GM12878 (cell line): ENCODE results near the gene DPAGT1. TPM values are rescaled to one million over a fixed set of nuclear protein-coding genes. Genes with fewer than 3 reads are reported as not detected.

Experiments used
- ATAC-seq: fragments of 200-7000 bp; cut with Tn5 transposase; 3 replicates; pipeline ENCODE4 v1.9.1; 2020; ENCODE audit warnings: mild to moderate bottlenecking, moderate library complexity
- BruUV-seq: library from RNA; stranded (reverse); fragments of 400-500 nt; replicated peaks from 2 replicates; lab custom pipeline; 2021; lab: Mats Ljungman, UMichigan
- CTCF ChIA-PET: fragments of 300-600 bp; sonication (Branson Sonifier 250); formaldehyde crosslinking; extraction: SDS; loops from one replicate; lab custom pipeline; 2021; ENCODE audit warnings: inconsistent platforms; lab: Yijun Ruan, JAX
- POLR2A ChIA-PET: fragments of 350-600 bp; formaldehyde crosslinking; extraction: SDS; loops from one replicate; lab custom pipeline; 2021; ENCODE audit warnings: inconsistent platforms; lab: Charles Lee
- RAD21 ChIA-PET: fragments of 300-600 bp; sonication (Branson Sonifier 250); formaldehyde crosslinking; loops from one replicate; lab custom pipeline; 2023; ENCODE audit warnings: antibody characterized with exemption; ENCODE audit not compliant: unreplicated experiment; lab: Charles Lee
- SMC1A ChIA-PET: fragments of 300-600 bp; sonication (Branson Sonifier 250); formaldehyde crosslinking; loops from one replicate; lab custom pipeline; 2023; ENCODE audit not compliant: unreplicated experiment, uncharacterized antibody; lab: Charles Lee
- DNase-seq: peaks from one replicate; pipeline ENCODE4 v3.0.0-alpha.2; 2011; ENCODE audit warnings: low read depth, low spot score
- FAIRE-seq: peaks from 3 replicates; lab custom pipeline; 2011; peaks lifted over from hg19 to GRCh38; lab: Jason Lieb, UNC
- H2AFZ ChIP-seq: 2 replicates; pipeline ENCODE4 v1.6.0; 2011; ENCODE audit warnings: low read depth, low read length, control low read depth; ENCODE audit not compliant: control insufficient read depth
- H3K27ac ChIP-seq: 2 replicates; pipeline ENCODE4 v1.5.1; 2011; ENCODE audit warnings: control low read depth; ENCODE audit not compliant: control insufficient read depth, insufficient read depth
- H3K27me3 ChIP-seq, 2 experiments: replicated peaks in 1 of 2; 2 replicates each; pipeline versions ENCODE4 v1.6.0 to v1.6.1; 2011; ENCODE audit warnings: low read length in 1 of 2; ENCODE audit not compliant: control insufficient read depth in 2 of 2, insufficient read depth in 2 of 2
- H3K36me3 ChIP-seq, 2 experiments: 2 replicates each; pipeline ENCODE4 v1.5.1; 2011; ENCODE audit warnings: low read length in 1 of 2; ENCODE audit not compliant: control insufficient read depth in 2 of 2, insufficient read depth in 2 of 2
- H3K4me1 ChIP-seq: 2 replicates; pipeline ENCODE4 v1.6.1; 2011; ENCODE audit warnings: mild to moderate bottlenecking, low read length, moderate library complexity, mixed read lengths; ENCODE audit not compliant: control insufficient read depth, insufficient read depth
- H3K4me2 ChIP-seq: 2 replicates; pipeline ENCODE4 v1.6.0; 2011; ENCODE audit warnings: control low read depth; ENCODE audit not compliant: control insufficient read depth, insufficient read depth
- H3K4me3 ChIP-seq: fragments of 200-600 bp; sonication (generic); 2 replicates; pipeline ENCODE4 v1.5.1; 2016
- H3K79me2 ChIP-seq: 2 replicates; pipeline ENCODE4 v1.6.0; 2011; ENCODE audit warnings: low read length; ENCODE audit not compliant: control insufficient read depth, insufficient read depth
- H3K9ac ChIP-seq: 2 replicates; pipeline ENCODE4 v1.8.0; 2011; ENCODE audit warnings: low read length, control low read depth, mixed read lengths; ENCODE audit not compliant: control insufficient read depth, insufficient read depth
- H3K9me3 ChIP-seq: replicated peaks from 3 replicates; pipeline ENCODE4 v1.5.1; 2011; ENCODE audit warnings: mild to moderate bottlenecking, low read length; ENCODE audit not compliant: control insufficient read depth, insufficient read depth
- H4K20me1 ChIP-seq: 2 replicates; pipeline ENCODE4 v1.6.0; 2011; ENCODE audit not compliant: control insufficient read depth, insufficient read depth
- DPF2 ChIP-seq: fragments of 450-650 bp; IDR thresholded peaks from 2 replicates; pipeline ENCODE4 v1.6.1; 2017; ENCODE audit warnings: mild to moderate bottlenecking
- EGR1 ChIP-seq, 2 experiments: IDR thresholded peaks; 1 replicate in 1 of 2; 2 replicates in 1 of 2; pipeline ENCODE4 v1.6.1; 2011 to 2012; ENCODE audit warnings: low read depth in 2 of 2, low read length in 2 of 2, borderline replicate concordance in 1 of 2, mild to moderate bottlenecking in 1 of 2, moderate library complexity in 1 of 2
- GATAD2B ChIP-seq: fragments of 450-650 bp; conservative IDR thresholded peaks from 2 replicates; pipeline ENCODE4 v1.6.1; 2017; ENCODE audit warnings: low read depth, mild to moderate bottlenecking, moderate library complexity
- LARP7 ChIP-seq: fragments of 450-650 bp; IDR thresholded peaks from 2 replicates; pipeline ENCODE4 v1.6.1; 2017; ENCODE audit warnings: mild to moderate bottlenecking
- MEF2A ChIP-seq: IDR thresholded peaks from 2 replicates; pipeline ENCODE4 v1.6.1; 2011; ENCODE audit warnings: low read depth, mild to moderate bottlenecking, low read length, moderate library complexity; ENCODE audit not compliant: insufficient read depth
- RFX5 ChIP-seq: IDR thresholded peaks from 2 replicates; pipeline ENCODE4 v1.6.1; 2011; ENCODE audit warnings: low read depth, low read length, improper control_type of control experiment
- RUNX3 ChIP-seq: IDR thresholded peaks from 2 replicates; pipeline ENCODE4 v1.6.1; 2012; ENCODE audit warnings: low read length, inconsistent platforms
- WRNIP1 ChIP-seq: IDR thresholded peaks from 2 replicates; pipeline ENCODE4 v1.6.1; 2011; ENCODE audit warnings: low read depth, low read length, improper control_type of control experiment, borderline replicate concordance
- whole genome bisulfite sequencing: methylation state at CpG from one replicate; pipeline ENCODE4 v1.1.6; 2016; ENCODE audit warnings: low lambda C conversion rate; ENCODE audit not compliant: insufficient replicate concordance, insufficient coverage; ENCODE audit errors: missing lambda C conversion rate; 5-methylcytosine and 5-hydroxymethylcytosine counted together
- in situ Hi-C: fragments of 300-500 bp; cut with MboI; formaldehyde crosslinking; loops from 9 replicates; pipeline ENCODE4 v1.14.3; 2018; ENCODE audit warnings: mixed read lengths
- intact Hi-C: fragments of 100-400 bp; cut with micrococcal nuclease; formaldehyde crosslinking; loops from one replicate; pipeline ENCODE4 v1.14.2; 2022; ENCODE audit not compliant: unreplicated experiment
- polyA plus RNA-seq, 11 experiments: library from polyadenylated mRNA; depleted of rRNA in 4 of 11; unstranded in 6 of 11; stranded (reverse) in 5 of 11; fragments of >200 nt; fragmentation: Nextera tagmentation in 4 of 11; fragmentation: Illumina TruSeq in 1 of 11; extraction: Ambion mirVana in 4 of 11; extraction: Trizol in 1 of 11; gene quantifications; 1 replicate in 1 of 11; 2 replicates in 10 of 11; pipeline versions ENCODE4 v1.2.1 to v1.2.3, GENCODE V29; 2011 to 2016; ENCODE audit warnings: inconsistent platforms in 2 of 11, missing spikeins in 2 of 11, low read depth in 1 of 11
- total RNA-seq, 4 experiments: library from RNA; depleted of rRNA in 3 of 4; stranded (reverse); fragments of >200 nt in 3 of 4; fragmentation: Illumina TruSeq in 1 of 4; extraction: Trizol in 1 of 4; gene quantifications; 2 replicates each; pipeline versions ENCODE4 v1.2.1 to v1.2.3, GENCODE V29; 2013 to 2021

Gene DPAGT1
- total and polyA plus RNA-seq, 10 of the 15 experiments (the other 5 are each of a cell fraction or from before 2014, with no cell fraction given): 20.5 to 95.6 (median 54.3) TPM

DNA sequence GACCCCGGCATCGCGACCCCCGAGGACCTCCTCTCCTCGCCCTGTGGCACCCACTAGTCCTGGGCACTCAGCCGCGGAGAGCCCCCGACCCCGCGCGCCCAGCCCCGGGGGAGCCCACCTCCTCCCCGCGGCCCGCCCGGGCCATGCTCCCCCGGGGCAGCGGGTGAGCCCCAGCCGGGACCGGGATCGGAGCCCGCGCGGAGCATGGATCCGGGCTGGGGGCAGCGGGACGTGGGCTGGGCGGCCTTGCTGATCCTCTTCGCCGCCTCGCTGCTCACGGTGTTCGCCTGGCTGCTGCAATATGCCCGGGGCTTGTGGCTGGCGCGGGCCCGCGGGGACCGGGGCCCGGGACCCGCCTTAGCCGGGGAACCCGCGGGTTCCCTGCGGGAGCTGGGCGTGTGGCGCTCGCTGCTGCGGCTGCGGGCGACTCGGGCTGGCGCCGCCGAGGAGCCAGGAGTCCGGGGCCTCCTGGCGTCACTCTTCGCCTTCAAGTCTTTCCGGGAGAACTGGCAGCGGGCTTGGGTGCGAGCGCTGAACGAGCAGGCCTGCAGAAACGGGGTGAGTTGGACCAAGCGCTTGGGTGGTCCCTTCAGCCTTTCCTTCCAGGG is 6.0 kb upstream of the DPAGT1 start:
- Histone ChIP-seq H2AFZ (peak overlapping the region; percentile 76), H3K4me1 (peaks cover 23% of the 10 kb centered on the region)
- SMC1A ChIA-PET: interaction anchor here (1.0 to 1.8 kb wide), 5 partner anchors 10 to 152 kb away, joined by 4 to 9 read pairs (median 6); partner anchors contain the start of gene HMBS

More for the DNA sequence above, 6.0 kb upstream of the DPAGT1 start:
- under 1% methylated on average over 31 of the region's 65 CpGs for WGBS
- in situ Hi-C loops: no loop called here
- Histone ChIP-seq H4K20me1 (no peaks in the 10 kb centered on the region), H3K36me3 (peaks cover 14 to 19% of the 10 kb centered on the region in 2 experiments), H3K9me3 (no peaks in the 10 kb centered on the region), H3K27me3 (no peaks in the 10 kb centered on the region), H3K4me3 (peak overlapping the region; percentile 96), H3K9ac (peak overlapping the region; percentile 82), H3K79me2 (peaks cover 28% of the 10 kb centered on the region), H3K4me2 (peak overlapping the region; percentile 86), H3K27ac (peak overlapping the region; percentile 58)
- FAIRE-seq (no peak), DNase-seq (no peak), ATAC-seq (peak; percentile 25)
- ChIA-PET POLR2A (interaction anchor here (0.5 to 7.2 kb wide), 12 partner anchors 11 to 213 kb away, joined by 3 to 76 read pairs (median 4); partner anchors contain the start of genes HINFP, HMBS, HYOU1 and RPS25), CTCF (interaction anchor here (1.1 to 1.9 kb wide), 8 partner anchors 11 to 230 kb away, joined by 3 to 9 read pairs (median 6); partner anchors contain the start of gene HMBS), RAD21 (interaction anchor here (1.1 to 2.2 kb wide), 6 partner anchors 12 to 217 kb away, joined by 3 to 16 read pairs (median 8); partner anchors contain the start of genes HINFP, HMBS and VPS11)
- BruUV-seq: no TSS peak
- intact Hi-C loops: loop anchor here (1.0 to 5.0 kb wide), 2 partner anchors 37 to 90 kb away; no protein-coding TSS in a partner anchor
- TF ChIP-seq RUNX3 (no peak), EGR1 (IDR thresholded peaks at IDR 0.05; ENCODE audit: borderline replicate concordance in 1 of 2, low read depth in 2 of 2, low read length in 2 of 2) (0 out of 3 replicates have a peak, but pooled peaks of 1 of the 2 experiments have one; percentile 14), GATAD2B (0 out of 2 replicates have a peak, but pooled peaks have one; percentile 49), MEF2A (no peak), DPF2 (0 out of 2 replicates have a peak, but pooled peaks have one; percentile 33), LARP7 (0 out of 2 replicates have a peak, but pooled peaks have one; percentile 17), RFX5 (no peak), WRNIP1 (no peak)
